GM20431 (cell line): Measurements from ENCODE around the gene GNB1L.
"Not testable (repeated sequence)": the region's sequence is repeated elsewhere in the genome, so short reads cannot be mapped to it uniquely, and the experiment has no call there.

Experiments
- in situ Hi-C: fragments of 300-500 bp; cut with MseI, MboI; formaldehyde crosslinking; loops from one replicate; pipeline ENCODE4 v1.15.0; 2020; ENCODE audit warnings: low sequenced_read_pairs; ENCODE audit not compliant: unreplicated experiment

Gene GNB1L

GRCh38 chr22:19890502-19891316 lies 36.0 kb upstream of the GNB1L start:
- in situ Hi-C loops: no loop called here

DNA sequence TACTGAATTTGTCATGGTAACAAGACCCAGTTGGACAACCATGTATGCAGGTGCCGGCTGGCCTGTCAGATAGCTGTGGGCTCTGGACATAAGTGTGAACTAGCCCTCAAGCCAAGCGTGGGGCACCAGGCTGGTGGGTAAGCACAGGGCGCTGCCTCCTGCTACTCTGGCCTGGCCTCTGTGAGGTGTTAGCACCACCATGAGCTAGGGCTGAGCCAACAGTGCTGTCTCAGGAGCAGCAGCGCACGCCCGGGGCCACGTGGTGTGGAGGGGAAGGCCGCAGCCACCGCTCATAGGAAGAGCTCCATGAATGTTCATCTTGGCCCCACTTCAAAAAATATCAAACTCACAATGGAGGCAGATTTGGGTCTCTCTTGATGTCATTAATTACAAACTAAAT lies 35.3 kb upstream of the GNB1L start:
- in situ Hi-C loops: no loop called here

GRCh38 chr22:19888131-19888746 lies 33.6 kb upstream of the GNB1L start:
- in situ Hi-C loops: no loop called here

DNA sequence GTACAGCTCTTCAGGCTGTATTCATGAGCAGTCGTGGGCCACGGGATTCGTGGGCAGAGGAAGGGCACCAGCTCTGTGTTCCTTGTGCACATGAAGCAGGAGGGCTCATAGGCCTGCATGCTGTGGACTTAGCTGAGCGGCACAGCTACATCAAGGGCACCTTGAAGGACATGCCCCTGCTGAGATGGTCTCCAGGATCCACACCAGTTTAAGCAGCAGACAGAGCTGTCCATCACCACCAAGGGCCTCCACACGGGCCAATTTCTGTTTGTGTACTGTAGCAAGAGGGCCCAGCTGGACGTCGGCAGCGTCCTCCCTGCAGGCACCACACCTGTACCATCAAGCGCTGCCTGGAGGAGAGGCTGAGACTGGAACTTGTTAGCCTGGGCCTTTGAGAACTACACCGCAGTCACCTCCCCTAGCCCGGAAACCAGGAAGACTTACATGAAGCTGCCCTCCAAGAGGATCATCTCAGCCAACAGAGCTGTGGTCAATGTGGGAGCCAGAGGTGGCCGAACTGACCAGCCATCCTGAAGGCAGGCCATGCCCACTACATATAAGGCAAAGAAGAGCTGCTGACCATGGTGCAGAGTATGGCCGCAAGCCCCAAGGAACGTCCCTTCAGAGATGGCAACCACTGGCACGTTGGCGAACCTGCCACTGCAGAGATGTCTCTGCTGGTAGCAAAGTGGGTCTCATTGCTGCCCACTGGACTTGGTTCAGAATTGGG lies 32.7 kb upstream of the GNB1L start:
- in situ Hi-C loops: no loop called here

- in situ Hi-C loops: no loop called here
Measured at GRCh38 chr22:19886605-19887255, 32.1 kb upstream of the GNB1L start.

DNA sequence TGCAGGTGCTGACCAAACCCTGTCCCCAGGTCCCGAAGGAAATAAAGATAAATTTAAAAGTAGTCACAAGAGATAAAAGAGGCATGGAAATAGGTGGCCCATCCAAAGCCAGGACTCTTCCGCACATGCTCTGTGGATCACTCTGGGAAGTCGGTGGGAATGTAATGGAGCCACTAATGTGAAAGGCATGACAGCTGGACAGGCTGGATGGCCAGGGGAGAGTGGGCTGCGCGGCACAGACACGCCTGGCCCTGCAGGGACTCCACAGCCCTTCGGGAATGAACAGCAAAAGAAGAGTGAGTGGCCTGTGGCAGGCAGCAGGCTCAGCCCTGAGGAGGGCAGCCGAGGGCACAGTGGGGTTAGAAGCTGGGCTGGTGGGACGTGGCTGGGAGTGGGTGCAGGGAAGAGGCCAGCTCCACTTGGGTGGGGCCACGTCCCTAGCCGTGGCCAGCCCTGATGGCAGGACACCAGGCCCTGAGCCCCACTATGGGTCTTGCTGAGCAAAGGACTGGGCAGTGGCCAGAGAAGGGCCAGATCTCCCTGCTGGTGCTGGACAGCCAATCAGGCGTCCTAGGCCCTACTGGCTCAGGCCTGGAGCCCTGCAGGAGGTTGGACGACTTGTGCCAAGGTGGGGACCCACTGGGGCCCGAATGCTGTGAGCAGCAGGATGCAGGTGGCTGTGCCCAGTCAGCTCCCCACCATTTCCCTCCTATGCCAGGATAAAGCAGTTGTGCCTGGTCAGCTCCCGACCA lies 31.3 kb upstream of the GNB1L start:
- in situ Hi-C loops: no loop called here

GRCh38 chr22:19884954-19885751 lies 30.5 kb upstream of the GNB1L start:
- in situ Hi-C loops: no loop called here

- in situ Hi-C loops: no loop called here
Measured at GRCh38 chr22:19884161-19884953, 29.7 kb upstream of the GNB1L start.

DNA sequence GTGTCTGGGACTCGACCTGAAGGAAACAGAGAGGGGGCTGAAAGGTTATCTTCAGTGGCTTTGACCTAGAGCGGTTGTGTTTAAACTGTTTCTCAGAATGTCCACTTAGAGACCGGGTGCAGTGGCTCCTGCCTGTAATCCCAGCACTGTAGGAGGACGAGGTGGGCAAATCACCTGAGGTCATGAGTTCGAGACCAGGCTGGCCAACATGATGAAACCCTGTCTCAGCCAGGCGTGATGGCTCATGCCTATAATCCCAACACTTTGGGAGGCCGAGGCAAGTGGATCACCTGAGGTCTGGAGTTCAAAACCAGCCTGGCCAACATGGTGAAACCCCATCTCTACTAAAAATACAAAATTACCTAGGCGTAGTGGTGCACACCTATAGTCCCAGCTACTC lies 28.8 kb upstream of the GNB1L start:
- in situ Hi-C loops: not testable (repeated sequence)

- in situ Hi-C loops: no loop called here
Measured at GRCh38 chr22:19882446-19883381, 28.0 kb upstream of the GNB1L start.

DNA sequence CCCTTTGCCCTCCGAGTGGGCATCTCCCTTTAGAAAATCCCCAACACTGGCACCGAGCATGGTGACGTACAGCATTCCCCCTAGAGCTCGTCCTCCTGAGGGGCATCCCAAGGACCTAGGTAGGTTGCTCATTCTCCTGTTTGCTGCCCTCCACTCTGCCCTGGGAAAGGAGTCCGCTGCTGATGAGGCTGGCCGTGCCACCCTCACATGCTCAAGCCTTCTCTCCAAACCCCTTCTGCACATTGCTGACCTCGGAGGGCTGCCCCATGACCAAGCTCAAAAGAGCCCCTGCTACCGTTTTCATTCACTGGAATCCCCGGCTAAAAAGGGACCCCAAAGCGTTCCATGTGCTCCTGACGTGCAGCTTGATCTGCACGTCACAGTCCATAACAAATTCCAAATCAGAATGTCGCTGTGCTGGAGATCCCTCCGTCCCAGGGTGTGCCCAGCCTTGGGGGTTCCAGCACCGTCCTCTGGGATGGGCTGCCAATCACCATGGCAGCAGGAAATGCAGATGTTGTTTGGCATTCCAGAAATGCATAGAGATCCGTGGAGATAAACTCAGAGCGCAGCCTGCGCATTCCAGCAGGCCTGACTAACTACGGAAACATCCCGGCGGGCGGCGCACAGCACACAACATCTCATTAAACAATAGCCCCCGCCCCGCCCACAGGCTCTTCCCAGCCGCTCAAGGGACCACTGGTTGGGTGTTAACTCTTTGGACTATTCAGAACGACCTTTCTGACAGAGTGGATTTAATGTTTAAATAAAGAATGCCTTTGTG lies 26.3 kb upstream of the GNB1L start:
- in situ Hi-C loops: no loop called here

GRCh38 chr22:19879992-19880785 lies 25.5 kb upstream of the GNB1L start:
- in situ Hi-C loops: no loop called here

DNA sequence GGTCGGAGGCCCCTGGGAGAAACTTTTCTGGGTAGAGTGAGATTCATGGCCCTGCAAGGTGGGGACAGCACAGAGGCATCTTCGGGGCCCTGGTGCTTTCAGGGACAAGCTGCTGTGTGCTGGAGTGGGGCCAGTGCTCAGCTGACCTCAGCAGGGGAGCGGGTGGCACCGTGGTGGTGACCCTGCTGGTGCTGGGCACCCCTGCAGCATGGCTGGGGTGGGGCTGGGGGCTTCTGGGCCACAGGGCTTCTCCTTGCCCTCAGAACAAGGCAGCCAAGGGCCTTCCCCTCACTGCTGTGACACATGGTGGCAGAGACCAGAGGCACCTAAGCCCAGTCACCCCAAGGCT lies 24.9 kb upstream of the GNB1L start:
- in situ Hi-C loops: no loop called here

- in situ Hi-C loops: no loop called here
Measured at GRCh38 chr22:19879246-19879570, 24.5 kb upstream of the GNB1L start.

GRCh38 chr22:19878461-19879245 lies 24.0 kb upstream of the GNB1L start:
- in situ Hi-C loops: no loop called here
